Keratinocyte (primary cell): ENCODE results near the gene CA7. TPM values are rescaled to one million over a fixed set of nuclear protein-coding genes. Genes with fewer than 3 reads are reported as not detected.

Source experiments
- DNase-seq: peaks from one replicate; pipeline ENCODE4 v3.0.0-alpha.2; 2011; ENCODE audit warnings: low read depth, missing footprints, low spot score
- FAIRE-seq: peaks from 2 replicates; lab custom pipeline; 2011; peaks lifted over from hg19 to GRCh38; lab: Jason Lieb, UNC
- H2AFZ ChIP-seq: 2 replicates; pipeline ENCODE4 v1.6.0; 2012; ENCODE audit warnings: low read length, control low read depth, inconsistent platforms; ENCODE audit not compliant: control insufficient read depth
- H3K27ac ChIP-seq: 2 replicates; pipeline ENCODE4 v1.5.1; 2011; ENCODE audit warnings: low read length; ENCODE audit not compliant: control insufficient read depth, insufficient read depth
- H3K27me3 ChIP-seq: 3 replicates; pipeline ENCODE4 v1.6.0; 2011; ENCODE audit warnings: low read length; ENCODE audit not compliant: control insufficient read depth, insufficient read depth; ENCODE audit errors: extremely low read depth
- H3K36me3 ChIP-seq, 2 experiments: 2 replicates in 1 of 2; 3 replicates in 1 of 2; pipeline ENCODE4 v1.5.1; 2011; ENCODE audit warnings: low read length in 2 of 2, mild to moderate bottlenecking in 1 of 2; ENCODE audit not compliant: control insufficient read depth in 2 of 2, insufficient read depth in 2 of 2; ENCODE audit errors: extremely low read depth in 1 of 2
- H3K4me1 ChIP-seq: 3 replicates; pipeline ENCODE4 v1.5.1; 2011; ENCODE audit warnings: low read length; ENCODE audit not compliant: control insufficient read depth, insufficient read depth; ENCODE audit errors: extremely low read depth
- H3K4me2 ChIP-seq: 3 replicates; pipeline ENCODE4 v1.6.0; 2011; ENCODE audit warnings: low read depth, low read length; ENCODE audit not compliant: control insufficient read depth, insufficient read depth; ENCODE audit errors: extremely low read depth
- H3K4me3 ChIP-seq, 3 experiments: fragments of 200-600 bp in 1 of 3; sonication (generic) in 1 of 3; 2 replicates in 2 of 3; 3 replicates in 1 of 3; pipeline ENCODE4 v1.5.1; 2011 to 2016; ENCODE audit warnings: low read length in 3 of 3, mild to moderate bottlenecking in 3 of 3, control low read depth in 2 of 3, inconsistent platforms in 1 of 3, low read depth in 1 of 3, mixed read lengths in 1 of 3, mixed run types in 1 of 3, moderate library complexity in 1 of 3; ENCODE audit not compliant: control insufficient read depth in 2 of 3, insufficient read depth in 2 of 3; ENCODE audit errors: extremely low read depth in 1 of 3
- H3K79me2 ChIP-seq: 2 replicates; pipeline ENCODE4 v1.6.0; 2012; ENCODE audit warnings: low read length; ENCODE audit not compliant: control insufficient read depth, insufficient read depth
- H3K9ac ChIP-seq: 3 replicates; pipeline ENCODE4 v1.6.0; 2011; ENCODE audit warnings: low read length; ENCODE audit not compliant: control insufficient read depth, insufficient read depth; ENCODE audit errors: extremely low read depth
- H3K9me1 ChIP-seq: 3 replicates; pipeline ENCODE4 v1.6.0; 2011; ENCODE audit warnings: low read length; ENCODE audit not compliant: control insufficient read depth, insufficient read depth; ENCODE audit errors: extremely low read depth
- H3K9me3 ChIP-seq: 2 replicates; pipeline ENCODE4 v1.5.1; 2012; ENCODE audit warnings: low read depth, low read length; ENCODE audit not compliant: control insufficient read depth
- H4K20me1 ChIP-seq: 3 replicates; pipeline ENCODE4 v1.6.0; 2011; ENCODE audit warnings: low read length; ENCODE audit not compliant: control insufficient read depth, insufficient read depth; ENCODE audit errors: extremely low read depth
- CTCF ChIP-seq, 3 experiments: IDR thresholded peaks in 1 of 3; conservative IDR thresholded peaks in 1 of 3; optimal IDR thresholded peaks in 1 of 3; 2 replicates in 2 of 3; 3 replicates in 1 of 3; pipeline versions ENCODE3 to v1.5.1; 2011; ENCODE audit warnings: low read length in 3 of 3, mild to moderate bottlenecking in 3 of 3, moderate library complexity in 2 of 3, control low read depth in 1 of 3, inconsistent platforms in 1 of 3; ENCODE audit not compliant: insufficient read depth in 2 of 3; ENCODE audit errors: extremely low read depth in 1 of 3
- EZH2 ChIP-seq: IDR thresholded peaks from one replicate; pipeline ENCODE4 v1.6.1; 2012; ENCODE audit warnings: inconsistent platforms, mild to moderate bottlenecking, low read length, moderate library complexity
- dilution Hi-C: fragments of 300-500 bp; cut with MboI; formaldehyde crosslinking; loops from one replicate; pipeline ENCODE4 v1.7.0; 2020; ENCODE audit warnings: low sequenced_read_pairs; ENCODE audit not compliant: extremely low pct_ligation_motif_present
- polyA plus RNA-seq, 5 experiments: library from polyadenylated mRNA; depleted of rRNA in 3 of 5; stranded (reverse) in 3 of 5; stranded (forward) in 1 of 5; unstranded in 1 of 5; fragments of >200 nt; gene quantifications; 1 replicate in 1 of 5; 2 replicates in 3 of 5; 3 replicates in 1 of 5; pipeline versions ENCODE4 v1.2.1 to v1.2.3, GENCODE V29; 2011 to 2012; ENCODE audit warnings: missing spikeins in 2 of 5, low read depth in 1 of 5, low replicate concordance in 1 of 5

Gene CA7
- polyA plus RNA-seq, 1 donor (not counting 4 experiments of a cell fraction or from before 2014, with no cell fraction given), result not detected

- Histone ChIP-seq H3K9me3 (no peaks in the 10 kb centered on the region), H2AFZ (no peak overlapping the region), H3K4me2 (no peak overlapping the region), H3K4me1 (peaks cover 12% of the 10 kb centered on the region), H4K20me1 (peaks cover 2% of the 10 kb centered on the region), H3K9me1 (no peaks in the 10 kb centered on the region), H3K79me2 (peaks cover 1% of the 10 kb centered on the region), H3K27me3 (no peaks in the 10 kb centered on the region), H3K9ac (no peak overlapping the region), H3K4me3 (no peak overlapping the region), H3K27ac (no peak overlapping the region), H3K36me3 (peaks cover under 1 to 1% of the 10 kb centered on the region in 2 experiments)
- TF ChIP-seq EZH2, result no peak
- TF ChIP-seq CTCF (optimal IDR thresholded peaks at IDR 0.05 in 1 of 3, IDR thresholded peaks at IDR 0.05 in 1 of 3, conservative IDR thresholded peaks at IDR 0.05 in 1 of 3; ENCODE audit: extremely low read depth in 1 of 3, insufficient read depth in 2 of 3, low read length in 3 of 3), result no peak
- dilution Hi-C loops, result no loop called here
- DNase-seq (no peak), FAIRE-seq (no peak)
Observed at GRCh38 chr16:66891797-66892196, 47.6 kb downstream of the CA7 start.

- FAIRE-seq, result no peak
- dilution Hi-C loops, result no loop called here
- TF ChIP-seq CTCF (optimal IDR thresholded peaks at IDR 0.05 in 1 of 3, IDR thresholded peaks at IDR 0.05 in 1 of 3, conservative IDR thresholded peaks at IDR 0.05 in 1 of 3; ENCODE audit: extremely low read depth in 1 of 3, insufficient read depth in 2 of 3, low read length in 3 of 3) (no peak), EZH2 (no peak)
Observed at GRCh38 chr16:66894055-66894454, 49.8 kb downstream of the CA7 start.

More at GRCh38 chr16:66894055-66894454, 49.8 kb downstream of the CA7 start:
- Histone ChIP-seq H3K4me3 (no peak overlapping the region), H3K9ac (no peak overlapping the region), H3K4me2 (no peak overlapping the region), H3K27ac (no peak overlapping the region), H3K79me2 (no peaks in the 10 kb centered on the region), H2AFZ (no peak overlapping the region), H3K9me3 (no peaks in the 10 kb centered on the region), H4K20me1 (peaks cover 2% of the 10 kb centered on the region), H3K27me3 (no peaks in the 10 kb centered on the region), H3K4me1 (peaks cover 16% of the 10 kb centered on the region), H3K36me3 (peaks cover 0 to 1% of the 10 kb centered on the region in 2 experiments), H3K9me1 (no peaks in the 10 kb centered on the region)
- no peak for DNase-seq
